NCI-H1417 (cell line): ENCODE measurements around the gene FAM24B.
"Not testable (repeated sequence)": the region's sequence is repeated elsewhere in the genome, so short reads cannot be mapped to it uniquely, and the experiment has no call there.

Experiments used
- DNase-seq, 3 experiments: peaks; one replicate each; lab custom pipeline; 2025; lab: John Stamatoyannopoulos, UW

Gene FAM24B

GRCh38 chr10:122858042-122858441 lies 21.3 kb downstream of the FAM24B start:
- DNase-seq: not testable (repeated sequence)

- DNase-seq: no peak
Observed at GRCh38 chr10:122856902-122857301, 22.5 kb downstream of the FAM24B start.

- DNase-seq: no peak
Observed at GRCh38 chr10:122855745-122856144, 23.6 kb downstream of the FAM24B start.

GRCh38 chr10:122854648-122855047 lies 24.7 kb downstream of the FAM24B start:
- no peak for DNase-seq

- no peak for DNase-seq
Observed at GRCh38 chr10:122853665-122854313, 25.6 kb downstream of the FAM24B start.

GRCh38 chr10:122852261-122852660 lies 27.1 kb downstream of the FAM24B start:
- no peak for DNase-seq

- DNase-seq: no peak
Observed at GRCh38 chr10:122850705-122851640, 28.4 kb downstream of the FAM24B start.

- DNase-seq: no peak
Observed at GRCh38 chr10:122849900-122850605, 29.3 kb downstream of the FAM24B start.

- DNase-seq: no peak
Observed at GRCh38 chr10:122849090-122849489, 30.3 kb downstream of the FAM24B start.

- DNase-seq: peak in 1 of 3 experiments; percentile 50
Observed at GRCh38 chr10:122847782-122848604, 31.4 kb downstream of the FAM24B start.

- DNase-seq: no peak
Observed at GRCh38 chr10:122845783-122846332, 33.5 kb downstream of the FAM24B start, which contains the start of gene CUZD1. Gene CUZD1, minus strand, starts transcription at chr10:122845857. Its CDS starts 14 bp downstream, at chr10:122845843.

GRCh38 chr10:122844146-122844545 lies 35.2 kb downstream of the FAM24B start:
- DNase-seq: no peak

- no peak for DNase-seq
Observed at GRCh38 chr10:122841569-122841968, 37.8 kb downstream of the FAM24B start.

GRCh38 chr10:122839505-122839904 lies 39.9 kb downstream of the FAM24B start:
- no peak for DNase-seq

- DNase-seq: no peak
Observed at GRCh38 chr10:122838880-122839279, 40.5 kb downstream of the FAM24B start.

GRCh38 chr10:122835908-122836307 lies 43.5 kb downstream of the FAM24B start:
- no peak for DNase-seq

GRCh38 chr10:122830965-122831353 lies 48.4 kb downstream of the FAM24B start:
- no peak for DNase-seq

GRCh38 chr10:122830273-122830964 lies 49.0 kb downstream of the FAM24B start:
- no peak for DNase-seq

GRCh38 chr10:122829454-122829853 lies 49.9 kb downstream of the FAM24B start:
- no peak for DNase-seq

GRCh38 chr10:122828716-122829255 lies 50.6 kb downstream of the FAM24B start:
- DNase-seq: no peak
